Immature natural killer cell (primary cell): Measurements from ENCODE around the gene THY1. TPM values are rescaled to one million over a fixed set of nuclear protein-coding genes. Genes with fewer than 3 reads are reported as not detected.
A peak's percentile ranks its signal among the peaks of the same experiment; 100 is the strongest.

Source experiments
- DNase-seq, 3 donors: peaks; one replicate each; pipeline ENCODE4 v3.0.0; 2022; ENCODE audit warnings: mixed read lengths in 1 of 3
- H3K27ac Mint-ChIP-seq, 6 donors: one replicate each; pipeline ENCODE4 v1.8.0; 2020; ENCODE audit warnings: mixed read lengths in 6 of 6, mild to moderate bottlenecking in 5 of 6, inconsistent platforms in 4 of 6, moderate library complexity in 3 of 6
- H3K27me3 Mint-ChIP-seq, 3 donors: one replicate each; pipeline ENCODE4 v1.8.0; 2020 to 2021; ENCODE audit warnings: low read depth in 3 of 3, mild to moderate bottlenecking in 3 of 3, mixed read lengths in 3 of 3, moderate library complexity in 3 of 3, inconsistent platforms in 1 of 3
- H3K36me3 Mint-ChIP-seq, 3 donors: one replicate each; pipeline ENCODE4 v1.8.0; 2020; ENCODE audit warnings: mixed read lengths in 3 of 3, inconsistent platforms in 2 of 3, mild to moderate bottlenecking in 2 of 3
- H3K4me1 Mint-ChIP-seq, 2 donors: one replicate each; pipeline ENCODE4 v1.8.0; 2020; ENCODE audit warnings: inconsistent platforms in 2 of 2, mild to moderate bottlenecking in 2 of 2, mixed read lengths in 2 of 2, moderate library complexity in 1 of 2
- H3K4me3 Mint-ChIP-seq, 5 donors: one replicate each; pipeline ENCODE4 v1.8.0; 2020; ENCODE audit warnings: mild to moderate bottlenecking in 5 of 5, mixed read lengths in 5 of 5, inconsistent platforms in 3 of 5, moderate library complexity in 3 of 5
- H3K9me3 Mint-ChIP-seq, 6 donors: one replicate each; pipeline ENCODE4 v1.8.0; 2020; ENCODE audit warnings: mild to moderate bottlenecking in 6 of 6, mixed read lengths in 6 of 6, inconsistent platforms in 4 of 6, moderate library complexity in 3 of 6
- polyA plus RNA-seq, 3 donors: library from polyadenylated mRNA; unstranded; fragments of 300-500 nt; fragmentation: Illumina TruSeq; gene quantifications; one replicate each; pipeline ENCODE4 v1.2.3, GENCODE V29; 2021

THY1 gene
- polyA plus RNA-seq, 3 donors from 2014 or later, result not detected

DNA sequence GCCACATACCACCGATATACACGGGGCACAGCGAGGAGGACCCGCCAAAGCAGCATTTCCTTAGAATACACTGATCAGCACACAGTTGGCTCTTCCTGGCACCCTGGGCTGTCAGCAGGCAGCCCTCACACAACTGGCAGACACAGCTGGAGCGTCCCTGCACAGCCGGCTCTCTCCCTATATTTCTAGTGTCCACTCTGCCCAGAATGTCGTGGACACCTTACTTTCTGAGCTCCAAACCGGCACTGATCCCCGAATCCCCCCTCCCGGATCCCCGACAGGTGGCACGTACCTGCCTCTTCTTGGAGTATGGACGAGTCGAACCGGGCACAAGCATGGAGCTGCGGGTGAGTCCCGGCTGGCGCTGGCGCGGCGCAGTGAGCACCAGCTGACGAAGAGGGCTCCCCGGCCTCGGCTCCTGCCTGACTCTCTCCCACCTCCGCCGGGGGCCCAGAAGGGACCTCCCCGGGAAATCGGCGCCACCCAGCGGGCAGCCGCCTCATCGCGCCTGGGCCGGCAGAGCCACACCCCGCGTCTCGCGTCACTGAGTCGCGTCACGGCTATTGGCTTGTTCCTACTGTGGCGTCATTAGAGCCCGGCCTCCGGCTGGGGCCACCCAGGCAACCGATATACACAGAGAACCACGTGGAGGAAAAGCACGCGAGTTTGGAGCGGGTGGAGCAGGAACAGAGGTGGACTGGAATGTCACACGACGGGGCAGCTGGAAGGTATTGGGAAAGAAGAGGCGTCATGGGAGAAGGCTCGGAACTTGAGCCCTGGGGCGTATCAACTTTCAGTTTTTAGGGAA lies 41.6 kb downstream of the THY1 start, which contains the start of gene USP2:
Gene USP2, minus strand, starts transcription at position 510 of the 808 bp plus-strand sequence. CDS start 8,210 bp downstream, outside the sequence.
- no peak within 1 kb of the TSS for H3K4me3 Mint-ChIP-seq
- no peaks in the 10 kb centered on the region for H3K9me3 Mint-ChIP-seq
- H3K27ac Mint-ChIP-seq, result peak within 1 kb of the TSS in 2 of 6 donors; percentile 25 to 45
- H3K27me3 Mint-ChIP-seq, result peaks cover 5 to 7% (median 5%) of the 10 kb centered on the region in 3 donors
- H3K36me3 Mint-ChIP-seq, result no peaks in the 10 kb centered on the region
- DNase-seq, result peak; percentile 96
- H3K4me1 Mint-ChIP-seq, result peaks cover 0 to 5% of the 10 kb centered on the region in 2 donors

GRCh38 chr11:119380827-119381180 lies 42.2 kb downstream of the THY1 start:
- Mint-ChIP-seq H3K27ac (peak overlapping the region in 1 of 6 donors; percentile 45), H3K4me3 (no peak overlapping the region), H3K36me3 (no peaks in the 10 kb centered on the region), H3K9me3 (no peaks in the 10 kb centered on the region), H3K27me3 (peaks cover 5 to 7% (median 5%) of the 10 kb centered on the region in 3 donors), H3K4me1 (peaks cover 0 to 5% of the 10 kb centered on the region in 2 donors)
- DNase-seq, result no peak

DNA sequence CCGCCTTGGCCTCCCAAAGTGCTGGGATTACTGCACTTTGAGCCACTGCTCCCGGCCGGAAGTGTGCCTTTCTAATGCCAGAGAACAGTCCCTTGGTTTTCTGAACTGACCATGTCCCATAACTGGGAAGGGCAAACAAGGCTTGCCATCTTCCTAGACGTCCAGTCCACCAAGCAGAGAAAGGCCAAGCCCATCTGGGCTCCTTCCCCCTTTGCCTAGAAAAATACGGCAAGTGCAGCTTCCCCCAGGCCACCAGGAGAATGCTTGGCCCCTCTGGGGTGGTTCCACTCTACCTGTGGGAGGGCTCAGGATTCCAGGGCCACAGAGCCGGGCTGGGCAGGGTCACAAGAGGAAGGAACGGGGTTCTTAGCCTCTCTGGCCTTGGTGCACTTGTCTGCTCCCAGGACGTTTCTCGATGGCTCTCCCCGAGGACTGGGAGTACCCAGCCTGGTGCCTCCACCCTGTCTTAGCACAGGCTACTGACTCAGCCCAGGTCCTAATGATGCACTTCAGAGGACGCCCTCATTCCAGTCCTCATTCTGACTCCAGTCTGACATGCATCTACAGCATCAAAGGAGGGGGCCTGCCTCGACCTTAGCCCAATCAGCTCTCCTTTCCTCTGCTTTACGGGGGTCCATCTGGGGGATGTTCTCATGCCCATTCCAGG lies 42.7 kb downstream of the THY1 start:
- Mint-ChIP-seq H3K27me3 (peaks cover 5 to 7% (median 5%) of the 10 kb centered on the region in 3 donors), H3K36me3 (no peaks in the 10 kb centered on the region), H3K4me1 (peaks cover 0 to 5% of the 10 kb centered on the region in 2 donors), H3K27ac (peak overlapping the region in 1 of 6 donors; percentile 45), H3K9me3 (no peaks in the 10 kb centered on the region), H3K4me3 (no peak overlapping the region)
- DNase-seq, result no peak

GRCh38 chr11:119378851-119379465 lies 44.0 kb downstream of the THY1 start:
- DNase-seq, result no peak

DNA sequence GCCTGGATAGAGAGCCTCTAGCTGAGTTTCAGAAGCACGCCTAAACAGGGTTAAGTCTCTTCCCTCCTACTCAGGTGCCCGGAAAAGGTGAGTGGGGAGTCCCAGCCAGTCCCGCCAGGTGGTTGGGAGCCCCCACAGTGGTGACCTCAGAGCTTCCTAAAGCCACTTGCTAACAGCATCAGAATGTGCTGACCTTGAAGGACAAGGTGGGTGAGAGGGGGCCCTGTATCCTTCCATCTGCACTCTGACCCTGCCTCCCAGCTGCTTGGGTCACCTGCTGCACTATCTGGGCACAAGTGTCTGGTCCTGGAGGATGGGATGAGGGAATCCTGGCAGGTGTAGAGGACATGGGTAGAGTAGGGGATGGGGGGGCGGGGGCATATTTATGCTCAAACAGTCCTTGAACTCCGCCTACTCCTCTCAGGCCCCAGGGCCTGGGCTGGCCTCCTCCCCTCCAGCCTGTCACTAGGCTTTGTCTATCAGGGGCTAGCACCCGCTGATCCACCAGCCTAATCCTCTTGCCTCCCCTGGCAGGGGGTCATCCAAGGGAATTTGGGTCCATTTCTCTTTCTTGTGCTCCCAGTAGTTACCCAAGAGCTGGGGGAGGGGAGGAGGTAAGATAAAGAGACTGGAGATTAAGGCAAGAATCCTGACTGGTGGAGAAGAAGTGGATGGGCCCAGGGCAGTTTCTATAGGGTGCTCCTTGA lies 44.9 kb downstream of the THY1 start:
- Mint-ChIP-seq H3K36me3 (no peaks in the 10 kb centered on the region), H3K27ac (no peak overlapping the region), H3K27me3 (peaks cover 5 to 7% (median 5%) of the 10 kb centered on the region in 3 donors), H3K9me3 (no peaks in the 10 kb centered on the region), H3K4me1 (peaks cover 9% of the 10 kb centered on the region in 2 donors), H3K4me3 (no peak overlapping the region)
- no peak for DNase-seq

More at GRCh38 chr11:119378851-119379465, 44.0 kb downstream of the THY1 start:
- no peaks in the 10 kb centered on the region for H3K36me3 Mint-ChIP-seq
- H3K4me3 Mint-ChIP-seq, result no peak overlapping the region
- H3K27me3 Mint-ChIP-seq, result peaks cover 5 to 7% (median 5%) of the 10 kb centered on the region in 3 donors
- no peaks in the 10 kb centered on the region for H3K9me3 Mint-ChIP-seq
- peak overlapping the region in 4 of 6 donors; percentile 0 to 64 (median 18) for H3K27ac Mint-ChIP-seq
- peaks cover 1 to 5% of the 10 kb centered on the region in 2 donors for H3K4me1 Mint-ChIP-seq

- no peak overlapping the region for H3K27ac Mint-ChIP-seq
- peaks cover 9% of the 10 kb centered on the region in 2 donors for H3K4me1 Mint-ChIP-seq
- H3K9me3 Mint-ChIP-seq, result no peaks in the 10 kb centered on the region
- no peaks in the 10 kb centered on the region for H3K36me3 Mint-ChIP-seq
- DNase-seq, result no peak
- no peak overlapping the region for H3K4me3 Mint-ChIP-seq
- H3K27me3 Mint-ChIP-seq, result peaks cover 5 to 7% (median 5%) of the 10 kb centered on the region in 3 donors
Observed at GRCh38 chr11:119377112-119377901, 45.7 kb downstream of the THY1 start.

DNA sequence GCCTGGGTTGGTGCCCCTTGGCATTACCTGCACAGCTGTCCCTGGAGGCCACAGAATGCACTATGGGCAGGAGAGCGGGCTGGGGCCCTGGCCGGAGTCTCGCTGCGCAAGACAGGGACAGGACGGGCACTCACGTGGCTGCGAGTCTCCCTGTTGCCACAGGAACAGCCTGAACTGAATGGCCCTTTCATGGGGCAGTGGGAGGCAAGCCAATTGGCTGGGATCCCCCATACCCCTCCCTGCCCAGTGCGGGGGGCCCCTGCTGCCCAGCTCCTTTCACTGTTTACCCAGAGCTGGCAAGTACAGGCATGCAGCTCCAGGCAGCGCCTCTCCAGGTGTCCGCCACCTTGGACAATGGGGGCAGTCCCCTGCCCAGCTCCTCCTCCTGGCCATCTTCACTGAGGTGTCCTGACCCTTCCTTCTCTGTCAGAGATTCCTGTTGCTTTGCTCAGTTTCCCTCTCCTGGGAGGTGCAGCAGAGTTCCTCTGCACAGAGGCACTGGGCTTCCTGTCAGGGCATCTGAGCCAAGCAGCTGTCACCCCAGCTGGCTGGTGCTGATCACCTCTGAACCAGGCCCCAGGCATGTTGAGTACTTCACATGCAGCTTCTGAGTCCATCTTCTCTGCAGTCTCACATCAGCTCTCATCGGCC lies 46.6 kb downstream of the THY1 start:
- no peaks in the 10 kb centered on the region for H3K36me3 Mint-ChIP-seq
- no peak overlapping the region for H3K27ac Mint-ChIP-seq
- no peak overlapping the region for H3K4me3 Mint-ChIP-seq
- DNase-seq, result no peak
- no peaks in the 10 kb centered on the region for H3K9me3 Mint-ChIP-seq
- H3K4me1 Mint-ChIP-seq, result peaks cover 9% of the 10 kb centered on the region in 2 donors
- peaks cover 0 to 3% (median 3%) of the 10 kb centered on the region in 3 donors for H3K27me3 Mint-ChIP-seq

DNA sequence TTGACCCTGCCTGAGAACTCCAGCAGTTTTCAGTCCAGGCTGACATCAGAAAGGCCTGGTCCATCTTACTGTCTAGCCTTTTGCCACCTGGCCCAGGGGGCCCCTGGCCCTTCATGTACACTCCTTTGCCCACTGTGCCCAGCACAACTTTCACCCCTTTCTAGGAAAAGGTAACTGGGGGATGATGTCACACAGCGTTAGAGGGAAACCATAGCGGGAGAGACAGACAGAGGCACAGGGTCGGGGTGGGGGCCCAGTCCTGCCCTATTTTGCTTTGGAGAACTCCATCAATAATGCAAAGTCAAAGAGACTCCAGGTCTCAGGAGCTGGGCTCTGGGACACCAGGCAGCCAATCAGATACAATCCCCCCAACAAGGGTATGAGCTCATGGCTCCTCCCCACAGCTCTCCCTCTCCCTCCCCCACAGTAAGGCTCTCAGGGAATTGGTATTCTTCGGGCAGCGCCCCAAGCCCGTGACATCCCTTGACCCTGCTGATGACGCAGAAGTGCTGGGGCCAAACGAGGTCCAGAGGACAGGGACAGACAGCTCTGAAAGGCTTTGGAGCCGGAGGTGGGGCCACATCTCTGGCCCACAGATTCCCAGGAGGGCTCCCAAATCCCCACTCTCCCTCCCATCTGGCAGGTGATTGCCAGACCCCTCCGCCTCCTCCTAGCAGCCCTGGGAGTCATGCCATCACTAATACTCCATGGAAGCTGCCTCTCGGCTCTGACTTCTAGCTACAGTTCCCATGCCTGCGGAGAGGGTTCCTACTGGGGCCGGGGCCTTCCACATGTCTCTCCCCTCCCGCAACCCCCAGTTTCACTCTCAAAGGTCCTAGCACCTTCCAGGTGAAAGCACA lies 47.4 kb downstream of the THY1 start:
- Mint-ChIP-seq H3K4me1 (peaks cover 4 to 9% of the 10 kb centered on the region in 2 donors), H3K9me3 (no peaks in the 10 kb centered on the region)

DNA sequence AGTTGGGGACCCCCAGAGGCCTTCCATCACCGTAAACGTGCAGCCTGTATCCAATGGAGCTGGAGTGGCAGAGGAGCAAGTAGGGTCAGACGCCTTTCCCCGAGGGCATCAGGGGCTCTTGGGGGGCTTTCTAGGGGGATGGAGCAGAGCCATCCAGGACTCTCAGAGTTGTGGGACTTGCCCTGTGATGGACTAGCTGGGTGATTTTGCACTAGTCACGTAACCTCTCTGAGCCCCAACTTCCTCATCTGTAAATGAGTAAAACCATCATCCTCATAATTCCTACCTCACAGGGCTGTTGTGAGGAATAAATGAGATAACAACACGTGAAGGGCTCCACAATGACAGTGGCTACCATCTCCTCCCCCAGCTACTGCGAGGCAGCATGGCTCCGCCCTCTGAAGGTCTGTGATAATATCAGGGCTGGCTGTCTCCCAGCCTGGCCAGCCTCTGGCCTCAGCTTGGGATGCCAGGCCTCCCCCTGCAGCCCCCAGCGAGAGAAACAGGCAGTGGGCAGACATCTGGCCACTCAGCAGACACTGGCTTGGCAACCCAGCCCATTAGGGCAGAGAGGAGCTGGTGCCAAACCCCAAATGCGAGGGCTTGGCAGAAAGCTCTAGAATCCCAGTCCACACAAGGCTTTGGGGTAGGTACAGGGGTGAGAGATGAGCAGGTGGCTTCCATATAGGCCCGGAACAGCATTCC lies 48.2 kb downstream of the THY1 start:
- Mint-ChIP-seq H3K27ac (no peak overlapping the region), H3K4me3 (no peak overlapping the region), H3K36me3 (no peaks in the 10 kb centered on the region), H3K27me3 (peaks cover 0 to 4% (median 2%) of the 10 kb centered on the region in 3 donors), H3K4me1 (peaks cover 4 to 9% of the 10 kb centered on the region in 2 donors), H3K9me3 (no peaks in the 10 kb centered on the region)
- no peak for DNase-seq

More for the DNA sequence above, 47.4 kb downstream of the THY1 start:
- no peak for DNase-seq
- no peaks in the 10 kb centered on the region for H3K27me3 Mint-ChIP-seq
- no peaks in the 10 kb centered on the region for H3K36me3 Mint-ChIP-seq
- no peak overlapping the region for H3K4me3 Mint-ChIP-seq
- no peak overlapping the region for H3K27ac Mint-ChIP-seq

GRCh38 chr11:119373921-119374631 lies 48.9 kb downstream of the THY1 start:
- DNase-seq, result peak in 2 of 3 donors; percentile 24 to 25
- no peaks in the 10 kb centered on the region for H3K9me3 Mint-ChIP-seq
- H3K4me1 Mint-ChIP-seq, result peaks cover 4 to 9% of the 10 kb centered on the region in 2 donors
- H3K27ac Mint-ChIP-seq, result peak overlapping the region in 1 of 6 donors; percentile 11
- no peak overlapping the region for H3K4me3 Mint-ChIP-seq
- peaks cover 2 to 4% (median 2%) of the 10 kb centered on the region in 3 donors for H3K27me3 Mint-ChIP-seq
- no peaks in the 10 kb centered on the region for H3K36me3 Mint-ChIP-seq
